SU-DHL-6 (cell line): ENCODE measurements around the gene PREX1.

Source experiments
- EZH2phosphoT487 ChIP-seq: fragments of 200-600 bp; sonication (generic), shearing (Covaris generic); conservative IDR thresholded peaks from 2 replicates; pipeline ENCODE4 v1.6.1; 2018; ENCODE audit warnings: mild to moderate bottlenecking, antibody characterized with exemption, low read length, moderate library complexity, mixed read lengths
- TF ChIP-seq, protein P1 (sequence below): fragments of 200-600 bp; sonication (generic); IDR thresholded peaks from one replicate; pipeline ENCODE4 v1.5.1; 2017; ENCODE audit warnings: antibody characterized with exemption, mild to moderate bottlenecking, low read length, moderate library complexity; ENCODE audit not compliant: insufficient read depth, poor library complexity, severe bottlenecking

DNA sequence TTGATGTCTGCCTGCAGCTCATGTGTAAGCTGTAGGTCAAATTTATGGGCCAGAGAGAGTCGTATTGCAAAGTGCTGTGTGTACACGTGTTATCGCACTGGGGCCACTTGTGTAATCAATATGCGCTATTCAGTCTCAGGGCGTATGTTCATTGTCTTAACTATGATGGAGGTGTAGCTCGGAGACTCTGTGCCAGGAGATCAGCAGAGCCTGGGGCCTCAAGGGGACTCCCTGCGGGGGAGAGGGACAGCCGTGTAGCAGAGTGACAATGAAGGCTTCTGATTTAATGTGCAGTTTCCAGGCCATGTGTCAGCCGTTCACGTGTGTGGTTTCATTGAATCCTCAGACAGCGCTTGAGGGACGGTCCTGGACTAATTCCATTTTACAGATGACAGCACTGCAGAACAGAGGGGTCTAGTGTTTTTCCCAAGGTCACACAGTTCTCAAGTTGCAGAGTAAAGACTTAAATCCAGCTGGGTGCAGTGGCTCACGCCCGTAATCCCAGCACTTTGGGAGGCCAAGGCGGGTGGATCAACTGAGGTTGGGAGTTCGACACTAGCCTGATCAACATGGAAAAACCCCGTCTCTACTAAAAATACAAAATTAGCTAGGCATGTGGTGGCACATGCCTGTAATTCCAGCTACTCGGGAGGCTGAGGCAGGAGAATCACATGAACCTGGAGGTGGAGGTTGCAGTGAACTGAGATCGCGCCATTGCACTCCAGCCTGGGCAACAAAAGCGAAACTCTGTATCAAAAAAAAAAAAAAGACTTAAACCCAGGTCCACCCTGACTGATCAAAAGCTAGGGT is 242.5 kb downstream of the PREX1 start:
- TF ChIP-seq, protein P1, sequence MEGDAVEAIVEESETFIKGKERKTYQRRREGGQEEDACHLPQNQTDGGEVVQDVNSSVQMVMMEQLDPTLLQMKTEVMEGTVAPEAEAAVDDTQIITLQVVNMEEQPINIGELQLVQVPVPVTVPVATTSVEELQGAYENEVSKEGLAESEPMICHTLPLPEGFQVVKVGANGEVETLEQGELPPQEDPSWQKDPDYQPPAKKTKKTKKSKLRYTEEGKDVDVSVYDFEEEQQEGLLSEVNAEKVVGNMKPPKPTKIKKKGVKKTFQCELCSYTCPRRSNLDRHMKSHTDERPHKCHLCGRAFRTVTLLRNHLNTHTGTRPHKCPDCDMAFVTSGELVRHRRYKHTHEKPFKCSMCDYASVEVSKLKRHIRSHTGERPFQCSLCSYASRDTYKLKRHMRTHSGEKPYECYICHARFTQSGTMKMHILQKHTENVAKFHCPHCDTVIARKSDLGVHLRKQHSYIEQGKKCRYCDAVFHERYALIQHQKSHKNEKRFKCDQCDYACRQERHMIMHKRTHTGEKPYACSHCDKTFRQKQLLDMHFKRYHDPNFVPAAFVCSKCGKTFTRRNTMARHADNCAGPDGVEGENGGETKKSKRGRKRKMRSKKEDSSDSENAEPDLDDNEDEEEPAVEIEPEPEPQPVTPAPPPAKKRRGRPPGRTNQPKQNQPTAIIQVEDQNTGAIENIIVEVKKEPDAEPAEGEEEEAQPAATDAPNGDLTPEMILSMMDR: no peak
- TF ChIP-seq EZH2phosphoT487: no peak
